HG02610 (cell line): ENCODE data around the gene MATR3.
"Not testable (repeated sequence)": the region's sequence is repeated elsewhere in the genome, so short reads cannot be mapped to it uniquely, and the experiment has no call there.

Experiments
- ATAC-seq: cut with Tn5 transposase; IDR thresholded peaks from one replicate; pipeline ENCODE4 v1.9.1; 2021; ENCODE audit warnings: mild to moderate bottlenecking, moderate library complexity; ENCODE audit not compliant: unreplicated experiment

Gene MATR3

GRCh38 chr5:139293507-139294373 is at the start of gene MATR3:
TSS of gene MATR3 (plus strand) at chr5:139293740. CDS start at chr5:139307416, 13,676 bp downstream.
- ATAC-seq, result peak; percentile 66

GRCh38 chr5:139245637-139246339 is 47.8 kb upstream of the MATR3 start:
- ATAC-seq, result no peak

- no peak for ATAC-seq
Observed at GRCh38 chr5:139246394-139246793, 47.1 kb upstream of the MATR3 start.

GRCh38 chr5:139248826-139249453 is 44.6 kb upstream of the MATR3 start:
- no peak for ATAC-seq

GRCh38 chr5:139251281-139251687 is 42.3 kb upstream of the MATR3 start:
- no peak for ATAC-seq

- no peak for ATAC-seq
Observed at GRCh38 chr5:139251695-139252288, 41.7 kb upstream of the MATR3 start.

GRCh38 chr5:139253115-139253514 is 40.4 kb upstream of the MATR3 start:
- ATAC-seq, result no peak

- ATAC-seq, result no peak
Observed at GRCh38 chr5:139256820-139257219, 36.7 kb upstream of the MATR3 start.

- no peak for ATAC-seq
Observed at GRCh38 chr5:139262059-139262741, 31.3 kb upstream of the MATR3 start.

GRCh38 chr5:139262742-139263445 is 30.6 kb upstream of the MATR3 start:
- peak; percentile 80 for ATAC-seq

- no peak for ATAC-seq
Observed at GRCh38 chr5:139263536-139263935, 30.0 kb upstream of the MATR3 start.

GRCh38 chr5:139263946-139264345 is 29.6 kb upstream of the MATR3 start:
- no peak for ATAC-seq

- ATAC-seq, result no peak
Observed at GRCh38 chr5:139265001-139265400, 28.5 kb upstream of the MATR3 start.

GRCh38 chr5:139266236-139266635 is 27.3 kb upstream of the MATR3 start:
- no peak for ATAC-seq

GRCh38 chr5:139267481-139267880 is 26.1 kb upstream of the MATR3 start:
- ATAC-seq, result no peak

GRCh38 chr5:139268364-139269202 is 25.0 kb upstream of the MATR3 start:
- no peak for ATAC-seq

GRCh38 chr5:139270718-139271117 is 22.8 kb upstream of the MATR3 start:
- ATAC-seq, result not testable (repeated sequence)

GRCh38 chr5:139271201-139272027 is 22.1 kb upstream of the MATR3 start:
- no peak for ATAC-seq
